ENCODE measurements around the gene AFAP1L1.
"Not testable (repeated sequence)": the region's sequence is repeated elsewhere in the genome, so short reads cannot be mapped to it uniquely, and the experiment has no call there.

AFAP1L1 gene

GRCh38 chr5:149262315-149262714, 9.3 kb upstream of the AFAP1L1 start:
- DNase-seq, result no peak

DNA sequence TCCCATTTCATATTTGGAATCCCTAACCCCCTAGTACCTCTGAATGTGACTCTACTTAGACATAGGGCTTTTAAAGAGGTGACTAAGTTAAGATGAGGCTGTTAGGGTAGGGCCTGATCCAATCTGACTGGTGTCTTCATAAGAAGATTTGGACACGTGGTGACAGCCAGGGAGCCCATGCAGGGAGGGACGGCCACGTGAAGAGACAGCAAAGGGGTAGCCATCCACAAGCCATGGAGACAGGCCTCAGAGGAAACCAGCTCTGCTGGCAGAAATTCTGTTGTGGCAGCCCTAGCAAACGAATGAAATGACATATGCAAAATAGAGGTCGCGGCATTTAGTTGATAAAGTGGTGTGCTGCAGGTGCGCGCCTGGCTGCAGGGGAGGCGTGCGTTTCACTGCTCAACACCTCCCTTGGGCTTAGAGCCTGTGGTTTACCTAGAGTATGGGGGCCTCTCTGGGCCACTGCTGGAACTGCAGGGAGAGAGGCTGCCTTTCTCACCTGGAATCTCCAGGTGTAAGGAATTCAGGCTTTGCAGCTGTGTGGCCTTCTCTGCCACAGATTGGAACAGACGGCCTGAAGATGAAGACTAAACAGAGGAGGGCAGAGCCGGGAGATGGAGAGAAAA, 7.1 kb upstream of the AFAP1L1 start:
- no peak for DNase-seq

GRCh38 chr5:149265068-149265465, 6.6 kb upstream of the AFAP1L1 start:
- no peak for DNase-seq

DNA sequence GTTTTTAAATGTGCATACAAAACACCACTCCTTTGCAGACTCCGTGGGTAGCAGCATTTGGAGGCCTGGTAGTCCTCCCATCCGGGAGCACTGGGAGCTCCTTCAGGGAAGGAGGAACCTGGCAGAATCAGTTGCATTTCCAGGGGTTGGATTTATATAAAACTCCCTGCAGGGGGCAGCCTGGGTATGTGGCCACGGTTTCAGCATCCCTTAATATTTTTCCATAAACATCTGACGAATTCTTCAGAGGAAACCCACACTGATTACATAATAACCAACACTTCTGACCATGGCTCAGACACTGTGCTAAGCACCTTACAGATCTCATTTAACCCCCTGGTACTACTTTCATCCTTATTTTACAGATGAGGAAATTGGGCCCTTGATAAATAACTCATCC, 6.1 kb upstream of the AFAP1L1 start:
- DNase-seq, result no peak

GRCh38 chr5:149267241-149267973, 4.3 kb upstream of the AFAP1L1 start:
- no peak for DNase-seq

- DNase-seq, result peak; percentile 3
Measured at GRCh38 chr5:149268928-149269557, 2.6 kb upstream of the AFAP1L1 start.

DNA sequence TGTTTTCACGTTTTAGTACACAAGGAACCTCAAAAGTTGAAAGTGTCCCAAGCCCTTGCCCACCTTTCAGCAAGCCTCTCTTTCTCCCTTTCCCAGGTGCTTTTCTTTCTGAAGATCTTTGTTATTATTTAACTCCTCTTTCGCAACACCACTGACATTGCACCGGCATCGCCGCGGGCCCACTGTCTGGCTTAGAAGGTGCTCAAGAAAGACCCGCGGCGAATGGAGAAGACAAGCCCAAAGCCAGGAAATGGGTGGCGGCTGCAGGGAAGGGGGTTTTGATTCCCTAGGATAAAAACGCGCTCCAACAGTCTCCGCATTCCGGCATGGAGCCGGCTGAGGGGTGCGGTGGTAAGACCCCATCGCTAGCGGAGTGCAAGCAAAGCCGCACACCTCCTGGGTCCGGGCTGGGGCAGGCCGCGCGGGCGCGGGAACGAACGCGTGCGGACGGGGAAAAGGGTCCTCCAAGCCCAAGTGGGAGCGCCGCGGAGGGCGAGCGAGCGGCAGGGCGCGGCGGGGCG, 404 bp upstream of the AFAP1L1 start:
- DNase-seq, result no peak

GRCh38 chr5:149272781-149273180, 1.1 kb downstream of the AFAP1L1 start:
- not testable (repeated sequence) for DNase-seq

DNA sequence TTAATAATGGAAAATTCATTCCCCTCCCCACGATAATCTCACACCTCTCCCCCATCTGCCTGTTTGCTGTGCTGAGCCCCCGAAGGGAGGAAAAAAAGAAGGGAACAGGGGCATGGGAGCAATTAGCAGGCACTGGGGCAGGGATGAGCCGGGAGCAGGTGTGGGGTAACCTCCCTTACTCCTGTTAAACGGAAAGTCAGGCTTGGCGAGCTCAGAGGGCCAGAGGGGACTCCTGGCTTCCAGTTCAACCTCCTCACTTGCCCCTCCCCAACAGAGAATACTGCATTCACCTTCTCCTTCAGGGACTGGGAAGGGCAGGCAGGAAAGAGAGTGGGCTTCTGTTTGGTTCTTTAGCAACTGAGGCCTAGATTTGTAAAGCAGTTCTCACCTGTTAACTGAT, 1.6 kb downstream of the AFAP1L1 start:
- DNase-seq, result no peak

GRCh38 chr5:149273950-149274349, 2.3 kb downstream of the AFAP1L1 start:
- DNase-seq, result no peak

- DNase-seq, result no peak
Measured at GRCh38 chr5:149274939-149275338, 3.3 kb downstream of the AFAP1L1 start.

DNA sequence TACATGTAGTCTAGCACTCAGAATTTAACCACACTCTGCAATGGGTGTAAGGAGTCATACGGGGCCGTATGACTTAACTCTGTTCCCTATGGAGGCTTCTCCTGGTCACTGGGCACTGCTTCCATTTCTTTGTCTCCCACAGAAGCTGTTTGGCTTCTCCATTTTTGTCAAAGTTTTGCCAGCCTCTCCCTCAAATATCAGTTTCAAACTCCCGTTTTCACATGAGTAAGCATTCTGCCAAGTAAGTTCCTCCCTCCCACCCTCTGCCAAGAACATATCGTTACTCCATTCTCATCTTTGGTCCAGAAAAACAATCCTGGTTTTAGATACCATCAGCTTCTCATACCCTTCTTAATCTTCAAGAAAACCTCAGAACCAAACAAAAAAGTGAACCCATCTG, 6.1 kb downstream of the AFAP1L1 start:
- DNase-seq, result no peak

GRCh38 chr5:149278451-149279210, 7.0 kb downstream of the AFAP1L1 start:
- no peak for DNase-seq

GRCh38 chr5:149279661-149280060, 8.0 kb downstream of the AFAP1L1 start:
- no peak for DNase-seq

GRCh38 chr5:149280124-149280523, 8.5 kb downstream of the AFAP1L1 start:
- no peak for DNase-seq

DNA sequence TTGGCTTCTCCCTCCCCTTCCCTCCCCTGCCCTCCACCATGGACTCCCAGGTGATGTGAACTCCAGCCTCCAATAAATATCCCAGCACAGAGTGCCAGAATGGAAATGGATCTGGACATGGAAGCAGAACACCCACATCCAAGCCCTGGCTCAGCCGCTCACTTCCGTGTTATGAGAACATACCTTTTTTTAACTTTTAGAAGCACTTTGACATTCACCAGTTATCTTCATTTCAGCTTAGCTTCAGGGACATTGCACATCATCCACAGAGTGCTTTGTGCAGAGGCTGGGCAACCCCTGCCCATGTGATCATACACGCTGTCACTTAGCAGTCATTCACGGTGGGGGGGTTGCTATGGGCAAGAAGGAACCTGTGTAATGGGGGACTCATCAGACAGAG, 9.1 kb downstream of the AFAP1L1 start:
- DNase-seq, result no peak

- no peak for DNase-seq
Measured at GRCh38 chr5:149282027-149282965, 10.6 kb downstream of the AFAP1L1 start.

GRCh38 chr5:149282966-149283332, 11.3 kb downstream of the AFAP1L1 start:
- no peak for DNase-seq

GRCh38 chr5:149283626-149284480, 12.2 kb downstream of the AFAP1L1 start:
- DNase-seq, result no peak

GRCh38 chr5:149284501-149284900, 12.8 kb downstream of the AFAP1L1 start:
- DNase-seq, result no peak

DNA sequence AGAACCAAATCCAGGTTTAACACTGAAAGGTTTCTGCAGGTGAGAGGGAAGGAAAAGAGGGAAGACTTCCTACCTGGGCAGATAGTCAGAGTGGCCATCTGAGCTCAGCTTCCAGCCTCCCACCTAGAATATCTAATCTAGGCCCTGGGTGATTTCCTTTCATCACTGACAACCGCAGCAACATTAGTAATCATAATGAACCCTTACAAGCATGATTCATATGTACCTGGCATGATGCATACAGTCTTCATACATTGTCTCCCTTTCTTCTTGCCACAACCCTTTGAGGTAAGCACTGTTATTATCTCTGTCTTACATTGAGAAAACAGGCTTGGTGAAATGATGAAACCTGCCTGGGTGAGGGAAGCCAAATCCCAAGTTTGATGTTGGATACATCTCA, 13.5 kb downstream of the AFAP1L1 start:
- DNase-seq, result no peak

All from GDM1 (cell line).